Hepatocyte (in vitro differentiated cells): ENCODE results near the gene HOXD3. TPM values are rescaled to one million over a fixed set of nuclear protein-coding genes. Genes with fewer than 3 reads are reported as not detected.

Experiments used
- DNase-seq: peaks from one replicate; pipeline ENCODE4 v3.0.0-alpha.2; 2016; ENCODE audit warnings: low spot score
- H2AFZ ChIP-seq: fragments of 200-600 bp; sonication (generic); 2 replicates; pipeline ENCODE4 v1.6.0; 2016; ENCODE audit warnings: antibody characterized with exemption, mild to moderate bottlenecking
- H3K27ac ChIP-seq: fragments of 200-600 bp; sonication (generic); 2 replicates; pipeline ENCODE4 v1.5.1; 2016; ENCODE audit warnings: mild to moderate bottlenecking
- H3K27me3 ChIP-seq: fragments of 200-600 bp; sonication (generic); 2 replicates; pipeline ENCODE4 v1.6.1; 2016
- H3K36me3 ChIP-seq: fragments of 200-600 bp; sonication (generic); replicated peaks from 2 replicates; pipeline ENCODE4 v1.5.1; 2016; ENCODE audit warnings: low read depth; ENCODE audit not compliant: insufficient read depth
- H3K4me1 ChIP-seq: fragments of 200-600 bp; sonication (generic); 2 replicates; pipeline ENCODE4 v1.5.1; 2016; ENCODE audit warnings: mild to moderate bottlenecking, moderate library complexity; ENCODE audit not compliant: insufficient read depth
- H3K4me2 ChIP-seq: fragments of 200-600 bp; sonication (generic); 2 replicates; pipeline ENCODE4 v1.6.0; 2016
- H3K4me3 ChIP-seq: fragments of 200-600 bp; sonication (generic); 2 replicates; pipeline ENCODE4 v1.5.1; 2016; ENCODE audit warnings: mild to moderate bottlenecking
- H3K79me2 ChIP-seq: fragments of 200-600 bp; sonication (generic); 2 replicates; pipeline ENCODE4 v1.6.0; 2017; ENCODE audit warnings: mild to moderate bottlenecking
- H3K9me2 ChIP-seq: fragments of 200-600 bp; sonication (generic); replicated peaks from 2 replicates; pipeline ENCODE4 v1.6.0; 2017; ENCODE audit warnings: mild to moderate bottlenecking; ENCODE audit not compliant: insufficient read depth
- H3K9me3 ChIP-seq: fragments of 200-600 bp; sonication (generic); 2 replicates; pipeline ENCODE4 v1.5.1; 2016; ENCODE audit warnings: low read depth, mild to moderate bottlenecking
- H4K20me1 ChIP-seq: fragments of 200-600 bp; sonication (generic); 2 replicates; pipeline ENCODE4 v1.6.0; 2016; ENCODE audit warnings: mild to moderate bottlenecking; ENCODE audit not compliant: insufficient read depth, poor library complexity, severe bottlenecking
- CTCF ChIP-seq: fragments of 200-600 bp; sonication (generic); IDR thresholded peaks from 2 replicates; pipeline ENCODE4 v1.5.1; 2016; ENCODE audit warnings: antibody characterized with exemption, mild to moderate bottlenecking; ENCODE audit not compliant: poor library complexity
- EZH2 ChIP-seq: fragments of 200-600 bp; sonication (generic); IDR thresholded peaks from 2 replicates; pipeline ENCODE4 v1.6.1; 2016; ENCODE audit warnings: antibody characterized with exemption, mild to moderate bottlenecking, borderline replicate concordance
- EZH2phosphoT487 ChIP-seq: fragments of 200-600 bp; sonication (generic); IDR thresholded peaks from one replicate; pipeline ENCODE4 v1.6.1; 2018; ENCODE audit warnings: antibody characterized with exemption, mild to moderate bottlenecking, low read depth, moderate library complexity; ENCODE audit not compliant: unreplicated experiment, severe bottlenecking
- WGBS: methylation state at CpG from one replicate; pipeline ENCODE4 v1.1.6; 2016; ENCODE audit warnings: low lambda C conversion rate; ENCODE audit errors: missing lambda C conversion rate; 5-methylcytosine and 5-hydroxymethylcytosine counted together
- polyA plus RNA-seq: library from polyadenylated mRNA; unstranded; fragments of >200 nt; fragmentation: Nextera tagmentation; extraction: Ambion mirVana; gene quantifications from 2 replicates; pipeline ENCODE4 v1.2.1, GENCODE V29; 2016
- total RNA-seq: library from RNA; depleted of rRNA; stranded (reverse); fragments of >200 nt; gene quantifications from 2 replicates; pipeline ENCODE4 v1.2.3, GENCODE V29; 2014

HOXD3 gene
- total and polyA plus RNA-seq, 2 experiments from 2014 or later: 0.13 TPM; not detected in 1

GRCh38 chr2:176206136-176206535 lies 49.0 kb downstream of the HOXD3 start:
- DNase-seq: no peak
- TF ChIP-seq EZH2phosphoT487: no peak
- TF ChIP-seq EZH2: no peak
- TF ChIP-seq CTCF: no peak
- H3K9me3 ChIP-seq: no peaks in the 10 kb centered on the region
- no peaks in the 10 kb centered on the region for H4K20me1 ChIP-seq
- no peaks in the 10 kb centered on the region for H3K36me3 ChIP-seq
- H3K27me3 ChIP-seq: peaks cover 28% of the 10 kb centered on the region
- H3K4me3 ChIP-seq: no peak overlapping the region
- 95% methylated on average over 2 of the region's 2 CpGs for WGBS
- no peak overlapping the region for H3K4me2 ChIP-seq
- no peaks in the 10 kb centered on the region for H3K9me2 ChIP-seq
- no peaks in the 10 kb centered on the region for H3K4me1 ChIP-seq
- no peak overlapping the region for H3K27ac ChIP-seq
- H2AFZ ChIP-seq: no peak overlapping the region
- no peaks in the 10 kb centered on the region for H3K79me2 ChIP-seq

- WGBS: 52% methylated on average over 2 of the region's 2 CpGs
- H3K27ac ChIP-seq: no peak overlapping the region
- TF ChIP-seq EZH2: no peak
- TF ChIP-seq CTCF: no peak
- TF ChIP-seq EZH2phosphoT487: no peak
These were observed 49.6 kb downstream of the HOXD3 start for GRCh38 chr2:176206682-176207081.

GRCh38 chr2:176211110-176211509 lies 54.0 kb downstream of the HOXD3 start:
- H3K79me2 ChIP-seq: no peaks in the 10 kb centered on the region
- no peaks in the 10 kb centered on the region for H3K9me3 ChIP-seq
- no peak overlapping the region for H3K4me2 ChIP-seq
- no peak overlapping the region for H2AFZ ChIP-seq
- no peak for DNase-seq
- no peaks in the 10 kb centered on the region for H3K36me3 ChIP-seq
- no peaks in the 10 kb centered on the region for H4K20me1 ChIP-seq
- no peak overlapping the region for H3K27ac ChIP-seq
- TF ChIP-seq CTCF: no peak
- no peak for TF ChIP-seq EZH2
- no peak for TF ChIP-seq EZH2phosphoT487
- H3K4me3 ChIP-seq: no peak overlapping the region
- WGBS: 92% methylated on average over 1 of the region's 1 CpG
- no peaks in the 10 kb centered on the region for H3K9me2 ChIP-seq
- H3K4me1 ChIP-seq: no peaks in the 10 kb centered on the region
- H3K27me3 ChIP-seq: peaks cover 20% of the 10 kb centered on the region

More at GRCh38 chr2:176206682-176207081, 49.6 kb downstream of the HOXD3 start:
- Histone ChIP-seq H3K36me3 (no peaks in the 10 kb centered on the region), H3K4me2 (no peak overlapping the region), H3K4me3 (no peak overlapping the region), H4K20me1 (no peaks in the 10 kb centered on the region), H3K4me1 (no peaks in the 10 kb centered on the region), H3K9me2 (no peaks in the 10 kb centered on the region), H3K27me3 (peaks cover 28% of the 10 kb centered on the region), H3K79me2 (no peaks in the 10 kb centered on the region), H2AFZ (no peak overlapping the region), H3K9me3 (no peaks in the 10 kb centered on the region)
- DNase-seq: no peak

- H3K4me3 ChIP-seq: no peak overlapping the region
- H3K36me3 ChIP-seq: no peaks in the 10 kb centered on the region
- H3K79me2 ChIP-seq: no peaks in the 10 kb centered on the region
- no peaks in the 10 kb centered on the region for H3K4me1 ChIP-seq
- no peak overlapping the region for H3K4me2 ChIP-seq
- no peaks in the 10 kb centered on the region for H4K20me1 ChIP-seq
- H2AFZ ChIP-seq: no peak overlapping the region
- no peak for DNase-seq
- no peaks in the 10 kb centered on the region for H3K9me2 ChIP-seq
- no peak overlapping the region for H3K27ac ChIP-seq
- TF ChIP-seq CTCF: no peak
- TF ChIP-seq EZH2: no peak
- TF ChIP-seq EZH2phosphoT487: no peak
- no peaks in the 10 kb centered on the region for H3K9me3 ChIP-seq
- H3K27me3 ChIP-seq: peaks cover 20% of the 10 kb centered on the region
These were observed 55.2 kb downstream of the HOXD3 start for GRCh38 chr2:176212276-176212675.
